Sigmoid colon (tissue), 4 donors: Measurements from ENCODE around the gene CCDC142.

Experiments used
- EP300 ChIP-seq, 4 donors: sonication (generic); formaldehyde crosslinking; IDR thresholded peaks; one replicate each; pipeline ENCODE4 v1.6.1; 2017; ENCODE audit warnings: antibody characterized with exemption in 4 of 4
- TF ChIP-seq, protein P1 (sequence below), 4 experiments: fragments of 450-650 bp in 3 of 4; fragments of 200-600 bp in 1 of 4; IDR thresholded peaks; one replicate each; pipeline ENCODE4 v1.5.1; 2016 to 2019; ENCODE audit warnings: antibody characterized with exemption in 4 of 4, mild to moderate bottlenecking in 3 of 4, moderate library complexity in 2 of 4

DNA sequence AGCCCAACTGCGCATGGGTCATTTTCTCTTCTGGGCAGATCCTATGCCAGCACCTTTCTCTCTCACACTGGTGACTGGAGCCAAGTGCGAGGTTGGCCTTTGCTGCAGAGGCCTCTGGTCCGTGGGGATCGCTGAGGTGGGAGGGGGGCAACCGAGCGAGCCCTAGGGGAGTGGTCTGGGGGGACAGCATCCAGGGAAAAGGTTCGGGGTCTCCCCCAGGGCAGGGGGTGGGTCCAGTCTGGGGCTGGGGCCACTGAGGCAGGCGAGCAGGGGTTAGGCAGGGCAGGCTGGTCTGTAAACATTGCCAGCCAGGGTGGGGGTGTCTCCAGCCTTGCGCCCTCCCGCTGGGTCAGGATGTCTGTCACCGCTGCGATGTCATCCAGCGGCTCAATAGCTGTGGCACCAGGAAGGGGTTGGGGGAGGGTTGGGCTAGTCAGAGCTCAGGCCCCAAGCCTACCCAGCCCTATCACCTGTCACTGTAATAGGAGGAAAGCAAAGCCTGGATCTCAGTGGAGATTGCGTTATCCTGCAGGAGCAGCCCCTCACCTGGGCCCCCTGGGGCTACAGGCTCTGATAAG is 56.5 kb downstream of the CCDC142 start:
- TF ChIP-seq EP300 (IDR thresholded peaks at IDR 0.05): no peak
- TF ChIP-seq, protein P1, sequence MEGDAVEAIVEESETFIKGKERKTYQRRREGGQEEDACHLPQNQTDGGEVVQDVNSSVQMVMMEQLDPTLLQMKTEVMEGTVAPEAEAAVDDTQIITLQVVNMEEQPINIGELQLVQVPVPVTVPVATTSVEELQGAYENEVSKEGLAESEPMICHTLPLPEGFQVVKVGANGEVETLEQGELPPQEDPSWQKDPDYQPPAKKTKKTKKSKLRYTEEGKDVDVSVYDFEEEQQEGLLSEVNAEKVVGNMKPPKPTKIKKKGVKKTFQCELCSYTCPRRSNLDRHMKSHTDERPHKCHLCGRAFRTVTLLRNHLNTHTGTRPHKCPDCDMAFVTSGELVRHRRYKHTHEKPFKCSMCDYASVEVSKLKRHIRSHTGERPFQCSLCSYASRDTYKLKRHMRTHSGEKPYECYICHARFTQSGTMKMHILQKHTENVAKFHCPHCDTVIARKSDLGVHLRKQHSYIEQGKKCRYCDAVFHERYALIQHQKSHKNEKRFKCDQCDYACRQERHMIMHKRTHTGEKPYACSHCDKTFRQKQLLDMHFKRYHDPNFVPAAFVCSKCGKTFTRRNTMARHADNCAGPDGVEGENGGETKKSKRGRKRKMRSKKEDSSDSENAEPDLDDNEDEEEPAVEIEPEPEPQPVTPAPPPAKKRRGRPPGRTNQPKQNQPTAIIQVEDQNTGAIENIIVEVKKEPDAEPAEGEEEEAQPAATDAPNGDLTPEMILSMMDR (IDR thresholded peaks at IDR 0.05): no peak
